ENCODE measurements around the gene KCNJ5. TPM values are rescaled to one million over a fixed set of nuclear protein-coding genes. Genes with fewer than 3 reads are reported as not detected.

KCNJ5 gene
- total RNA-seq, 1 donor from 2014 or later: not detected

DNA sequence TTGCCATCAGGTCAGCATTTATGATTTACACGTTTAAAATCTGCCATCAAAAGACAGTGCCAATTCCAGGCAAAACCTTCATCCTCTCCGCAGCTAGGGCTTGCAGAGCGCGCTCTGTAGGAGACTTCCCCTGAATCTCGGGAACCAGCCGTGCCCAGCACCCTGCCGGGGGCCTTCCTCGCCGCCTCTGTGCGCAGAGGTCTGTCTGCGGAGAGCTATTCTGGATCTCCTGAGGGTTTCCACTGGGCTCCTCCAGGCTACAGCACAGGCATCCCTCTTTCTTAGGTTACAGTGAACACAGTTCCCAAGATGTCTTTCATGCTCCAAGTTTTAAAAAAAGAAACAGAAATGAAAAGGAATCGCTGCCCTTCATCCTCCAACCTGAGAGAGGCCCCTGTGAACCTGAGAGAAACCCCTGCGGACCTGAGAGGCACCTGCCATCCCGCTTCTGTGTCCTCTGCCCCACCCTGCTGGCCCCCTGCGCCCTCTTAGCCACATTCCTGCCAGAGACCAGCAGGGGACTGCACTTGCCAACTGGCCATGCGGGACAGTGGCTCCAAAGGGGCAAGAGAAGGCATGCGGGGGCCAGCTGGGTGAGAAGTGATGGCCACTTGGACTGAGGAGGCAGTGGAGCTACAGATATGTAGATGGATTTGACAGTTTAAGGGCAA, 35.4 kb downstream of the KCNJ5 start:
- H3K27me3 Mint-ChIP-seq (ENCODE audit: insufficient read depth, low read depth): peaks cover 44% of the 10 kb centered on the region
- Histone ChIP-seq H3K36me3 (no peaks in the 10 kb centered on the region), H3K27ac (no peak overlapping the region), H3F3A (ENCODE audit: low read depth) (no peaks in the 10 kb centered on the region), H2AFZ (replicated peaks) (no peak overlapping the region), H3K9ac (no peak overlapping the region), H3K9me3 (ENCODE audit: low read depth) (no peaks in the 10 kb centered on the region), H3K4me2 (peak overlapping the region; percentile 28), H3K4me1 (peaks cover 20% of the 10 kb centered on the region), H3K79me2 (ENCODE audit: low read depth) (no peaks in the 10 kb centered on the region), H4K20me1 (ENCODE audit: low read depth) (no peaks in the 10 kb centered on the region), H3K27me3 (peaks cover 33% of the 10 kb centered on the region), H3K4me3 (no peak overlapping the region)
- no peak for TF ChIP-seq CTCF (IDR thresholded peaks at IDR 0.05)
- no peak for TF ChIP-seq EZH2 (IDR thresholded peaks at IDR 0.05)
- no peak for TF ChIP-seq EZH2phosphoT487 (IDR thresholded peaks at IDR 0.05)
- peaks cover 66% of the 10 kb centered on the region for H3K4me1 Mint-ChIP-seq
- no peaks in the 10 kb centered on the region for H3K36me3 Mint-ChIP-seq
- no peak overlapping the region for H3K27ac Mint-ChIP-seq
- DNase-seq (ENCODE audit: low spot score): no peak
- H3K9me3 Mint-ChIP-seq: no peaks in the 10 kb centered on the region
- peak overlapping the region; percentile 10 for H3K4me3 Mint-ChIP-seq

GRCh38 chr11:128927108-128927461, 35.9 kb downstream of the KCNJ5 start:
- Histone ChIP-seq H3K4me3 (no peak overlapping the region), H3K36me3 (no peaks in the 10 kb centered on the region), H2AFZ (replicated peaks) (no peak overlapping the region), H4K20me1 (ENCODE audit: low read depth) (no peaks in the 10 kb centered on the region), H3K9me3 (ENCODE audit: low read depth) (no peaks in the 10 kb centered on the region), H3F3A (ENCODE audit: low read depth) (no peaks in the 10 kb centered on the region), H3K9ac (no peak overlapping the region), H3K27ac (no peak overlapping the region), H3K79me2 (ENCODE audit: low read depth) (no peaks in the 10 kb centered on the region), H3K4me1 (peaks cover 20% of the 10 kb centered on the region), H3K4me2 (no peak overlapping the region), H3K27me3 (peaks cover 33% of the 10 kb centered on the region)
- H3K4me1 Mint-ChIP-seq: peaks cover 67% of the 10 kb centered on the region
- no peak for TF ChIP-seq EZH2 (IDR thresholded peaks at IDR 0.05)
- TF ChIP-seq EZH2phosphoT487 (IDR thresholded peaks at IDR 0.05): no peak
- TF ChIP-seq CTCF (IDR thresholded peaks at IDR 0.05): no peak
- peaks cover 42% of the 10 kb centered on the region for H3K27me3 Mint-ChIP-seq (ENCODE audit: insufficient read depth, low read depth)
- no peaks in the 10 kb centered on the region for H3K9me3 Mint-ChIP-seq
- no peak for DNase-seq (ENCODE audit: low spot score)
- no peak overlapping the region for H3K27ac Mint-ChIP-seq
- no peaks in the 10 kb centered on the region for H3K36me3 Mint-ChIP-seq
- H3K4me3 Mint-ChIP-seq: no peak overlapping the region

GRCh38 chr11:128927683-128928336, 36.7 kb downstream of the KCNJ5 start:
- no peaks in the 10 kb centered on the region for H3K36me3 Mint-ChIP-seq
- H4K20me1 ChIP-seq (ENCODE audit: low read depth): no peaks in the 10 kb centered on the region
- H2AFZ ChIP-seq (replicated peaks): peak overlapping the region; percentile 45
- H3K79me2 ChIP-seq (ENCODE audit: low read depth): no peaks in the 10 kb centered on the region
- H3K27ac ChIP-seq: no peak overlapping the region
- H3K4me3 Mint-ChIP-seq: no peak overlapping the region
- H3K27ac Mint-ChIP-seq: no peak overlapping the region
- peaks cover 41% of the 10 kb centered on the region for H3K27me3 Mint-ChIP-seq (ENCODE audit: insufficient read depth, low read depth)
- TF ChIP-seq EZH2 (IDR thresholded peaks at IDR 0.05): no peak
- TF ChIP-seq CTCF (IDR thresholded peaks at IDR 0.05): no peak
- no peak for TF ChIP-seq EZH2phosphoT487 (IDR thresholded peaks at IDR 0.05)
- no peaks in the 10 kb centered on the region for H3K9me3 ChIP-seq (ENCODE audit: low read depth)
- H3K27me3 ChIP-seq: peaks cover 33% of the 10 kb centered on the region
- peaks cover 20% of the 10 kb centered on the region for H3K4me1 ChIP-seq
- no peaks in the 10 kb centered on the region for H3F3A ChIP-seq (ENCODE audit: low read depth)
- no peaks in the 10 kb centered on the region for H3K9me3 Mint-ChIP-seq
- H3K9ac ChIP-seq: no peak overlapping the region
- no peak overlapping the region for H3K4me2 ChIP-seq
- H3K4me3 ChIP-seq: no peak overlapping the region
- H3K36me3 ChIP-seq: no peaks in the 10 kb centered on the region
- peaks cover 67% of the 10 kb centered on the region for H3K4me1 Mint-ChIP-seq
- no peak for DNase-seq (ENCODE audit: low spot score)
